Stimulated activated CD4-positive, alpha-beta T cell treated with anti-CD3 and anti-CD28 coated beads, Interleukin-15, amount 100 ng/mL, for 48 hours (primary cell): ENCODE data around the gene MDM1.
A peak's percentile ranks its signal among the peaks of the same experiment; 100 is the strongest.

Source experiments
- DNase-seq, 2 donors: peaks; one replicate each; pipeline ENCODE4 v3.0.0-alpha.2; 2020; ENCODE audit warnings: low read depth in 2 of 2

Gene MDM1

DNA sequence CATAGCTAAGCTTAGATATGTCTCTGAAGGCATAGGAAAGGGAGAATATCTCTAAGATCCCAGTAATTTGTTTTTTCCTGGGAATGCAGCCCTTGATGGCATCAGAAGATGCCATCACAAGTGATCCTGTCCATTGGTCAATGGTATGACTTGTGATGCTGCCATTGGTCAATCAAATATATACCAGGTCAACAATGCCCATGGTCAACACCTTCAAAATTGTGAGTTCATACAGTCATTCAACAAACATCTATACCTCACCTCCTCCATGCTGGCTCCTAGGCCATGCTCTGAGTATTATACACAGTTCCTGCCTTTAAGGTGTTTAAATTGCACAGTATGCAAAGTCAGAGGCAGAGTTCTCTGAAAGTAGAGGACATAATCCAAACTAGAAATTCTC lies 59.4 kb downstream of the MDM1 start:
- DNase-seq: no peak

DNA sequence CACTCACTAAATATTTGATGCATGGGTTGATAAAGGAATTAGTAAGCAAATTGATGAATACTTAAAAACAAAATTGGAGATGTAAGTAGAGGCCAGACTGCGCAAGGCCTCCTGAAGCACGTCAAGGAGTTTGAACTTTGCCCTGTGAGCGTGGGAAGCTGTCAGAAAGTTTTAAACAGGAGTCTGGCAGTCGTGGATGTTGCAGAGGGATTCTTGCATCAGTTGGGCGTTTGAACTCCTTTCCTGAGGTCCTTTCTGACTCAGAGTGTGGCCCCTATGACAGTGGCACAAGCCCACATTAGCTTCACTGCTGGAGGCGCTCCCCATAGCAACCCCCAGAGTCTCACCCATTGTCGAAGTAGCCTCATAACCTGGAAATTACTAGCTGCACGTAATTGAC lies 60.8 kb downstream of the MDM1 start:
- no peak for DNase-seq

DNA sequence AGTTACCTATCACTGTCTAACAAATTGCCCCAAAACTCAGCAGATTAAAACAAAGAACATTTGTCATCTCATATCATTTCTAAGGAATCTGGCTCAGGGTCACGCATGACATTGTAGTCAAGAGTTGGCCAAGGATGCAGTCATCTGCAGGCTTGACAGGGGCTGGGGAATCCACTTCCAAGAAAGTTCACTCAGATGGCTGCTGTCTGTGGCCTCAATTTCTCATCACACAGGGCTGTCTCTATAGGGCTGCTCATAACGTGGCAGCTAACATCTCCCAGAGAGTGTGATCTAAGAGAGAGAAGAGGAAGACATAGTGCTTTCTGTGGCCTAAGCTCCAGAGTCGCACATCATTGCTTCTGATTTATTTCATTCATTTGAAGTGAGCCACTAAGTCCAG lies 61.8 kb downstream of the MDM1 start:
- DNase-seq: no peak

DNA sequence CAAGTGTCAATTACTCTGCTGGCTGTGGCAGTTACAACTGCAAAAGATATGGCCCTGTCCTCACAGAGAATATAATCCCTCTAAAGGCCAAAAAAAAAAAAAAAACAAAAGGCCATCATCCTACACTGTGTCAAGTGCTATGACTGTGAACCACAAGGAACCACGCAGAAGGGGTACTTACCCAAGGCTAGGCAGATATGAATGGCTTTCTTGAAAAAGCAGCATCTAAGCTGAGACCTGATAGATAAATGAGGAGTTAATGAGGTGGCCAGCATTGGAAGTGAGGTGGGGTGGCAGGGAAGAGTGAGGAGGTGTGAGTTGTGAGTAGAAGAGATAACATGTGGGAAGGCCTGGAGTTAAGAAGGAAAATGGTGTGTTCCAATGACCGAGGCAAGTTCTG lies 62.4 kb downstream of the MDM1 start:
- no peak for DNase-seq

DNA sequence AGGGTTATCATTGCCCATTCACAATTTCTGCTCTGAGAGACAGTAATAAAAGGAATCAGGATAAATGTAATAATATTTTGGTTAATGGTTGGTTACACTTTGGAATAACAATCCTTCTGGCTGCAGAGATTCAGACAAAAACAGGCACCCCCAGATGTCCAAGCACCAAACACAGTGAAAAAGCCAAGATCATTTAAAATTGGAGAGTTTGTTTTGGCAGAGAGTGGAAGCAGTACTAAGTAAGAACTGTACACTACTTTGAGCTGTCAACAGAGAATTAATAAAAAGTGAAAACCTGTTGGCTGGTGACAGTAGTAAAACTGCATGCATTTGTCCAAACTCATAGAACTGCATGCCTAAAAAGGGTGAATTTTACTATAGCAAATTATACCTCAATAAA lies 63.2 kb downstream of the MDM1 start:
- no peak for DNase-seq

DNA sequence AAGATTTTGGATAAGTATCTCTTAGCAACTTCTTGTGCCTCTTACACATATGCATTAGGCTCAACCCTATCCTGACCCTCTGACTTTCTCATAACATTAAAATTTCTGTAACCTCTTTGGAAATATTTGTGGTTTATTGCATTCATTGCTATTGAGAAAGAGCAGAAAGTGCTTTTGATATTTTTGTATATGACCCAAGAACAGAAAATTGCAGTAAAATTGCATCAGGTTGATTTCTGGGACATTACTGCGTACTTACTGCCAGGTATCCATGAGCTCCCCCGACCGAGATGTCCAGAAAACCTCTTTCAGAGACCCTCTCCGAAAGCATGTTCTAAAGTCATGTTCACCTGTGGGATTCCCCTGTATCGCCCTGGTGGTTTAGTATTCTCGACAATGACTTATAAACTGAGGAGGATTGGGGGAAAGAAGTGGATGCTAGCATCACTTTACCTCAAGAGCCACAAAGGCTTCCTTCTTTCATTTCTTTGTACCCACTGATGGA lies 64.2 kb downstream of the MDM1 start:
- no peak for DNase-seq

DNA sequence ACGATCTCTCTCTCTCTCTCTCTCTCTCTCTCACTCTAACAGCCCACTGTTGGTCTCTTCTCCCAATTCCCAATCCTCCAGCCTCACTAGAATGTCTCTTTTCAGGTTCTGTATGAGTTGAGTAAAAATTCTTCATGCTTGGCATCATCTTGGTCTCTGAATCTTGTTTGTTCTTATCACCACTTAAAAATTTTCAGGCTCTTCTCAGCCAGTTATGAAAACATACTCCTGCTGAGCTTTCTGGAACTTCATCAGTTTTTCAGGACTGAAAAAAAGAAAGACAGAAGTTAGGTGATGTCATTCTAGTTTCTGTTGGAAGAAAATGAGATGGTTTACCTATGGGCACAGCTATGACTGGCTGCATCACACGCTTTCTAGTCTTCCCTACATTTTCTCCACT lies 67.3 kb downstream of the MDM1 start:
- no peak for DNase-seq

DNA sequence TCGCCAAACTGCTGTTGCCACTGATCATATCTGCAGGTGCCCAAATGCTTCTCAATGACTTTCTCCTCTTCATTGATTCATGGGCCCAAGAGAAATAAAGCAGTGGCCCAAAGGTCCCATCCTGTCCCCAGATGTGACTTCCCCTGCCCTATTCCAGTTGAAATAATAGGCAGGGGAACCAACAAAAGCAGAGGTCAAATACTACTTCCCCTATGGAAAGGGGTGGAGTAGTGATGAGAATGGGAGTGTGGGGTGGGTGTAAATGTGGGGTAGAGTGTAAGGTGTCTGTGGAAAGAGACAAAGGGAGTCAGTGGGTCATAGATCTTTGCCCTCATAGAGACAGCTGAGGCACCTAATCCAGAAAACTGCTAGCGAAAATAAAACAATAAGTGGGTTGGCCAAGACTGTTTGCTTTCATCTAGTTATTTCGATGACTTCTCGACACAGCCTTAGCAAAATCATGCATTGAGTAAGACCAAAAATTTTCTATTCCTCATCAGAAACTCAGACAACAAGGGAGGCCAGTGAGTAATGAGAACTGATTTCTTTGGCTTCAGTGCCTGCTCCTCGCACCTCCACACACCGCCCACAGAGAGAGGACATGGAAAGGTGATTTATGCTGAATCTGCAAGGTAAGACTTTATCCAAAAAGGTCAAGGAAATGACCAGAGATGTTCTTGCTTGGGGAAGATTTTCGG lies 67.9 kb downstream of the MDM1 start:
- no peak for DNase-seq

DNA sequence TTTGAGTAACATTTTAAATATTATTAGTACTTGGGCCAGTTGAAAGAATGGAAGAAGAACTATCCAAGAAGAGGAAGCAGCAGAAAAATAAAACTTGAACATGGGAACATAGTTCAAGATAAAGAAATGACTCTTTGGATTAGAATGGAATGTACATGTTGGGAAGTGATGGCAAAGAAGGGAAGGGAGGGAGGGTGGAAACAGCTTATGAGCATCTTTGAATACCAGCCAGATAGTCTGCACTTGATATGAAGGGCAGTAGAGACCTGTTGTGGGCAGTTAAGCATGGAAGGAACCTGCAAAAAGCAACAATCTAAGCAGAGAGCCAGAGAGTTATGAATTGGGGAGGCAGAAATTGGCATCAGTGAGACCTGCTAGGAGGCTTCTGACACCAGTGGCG lies 68.8 kb downstream of the MDM1 start:
- DNase-seq: no peak

DNA sequence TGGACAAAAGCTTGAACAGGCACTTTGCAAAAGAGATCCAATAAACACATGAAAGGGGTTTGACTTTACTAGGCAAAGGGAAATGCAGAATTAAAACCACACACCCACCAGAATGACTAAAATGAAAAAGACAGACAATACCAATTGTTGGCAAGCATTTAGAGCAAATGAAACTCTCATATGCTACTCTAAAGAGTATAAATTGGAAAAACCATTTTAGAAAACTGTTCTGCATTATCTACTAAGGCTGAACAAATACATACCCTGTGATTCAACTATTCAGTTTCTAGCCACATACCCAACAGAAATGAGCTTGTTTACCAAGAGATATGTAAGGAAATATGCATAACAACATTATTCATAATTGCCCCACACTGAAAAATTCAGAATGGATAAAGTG lies 70.3 kb downstream of the MDM1 start:
- no peak for DNase-seq

DNA sequence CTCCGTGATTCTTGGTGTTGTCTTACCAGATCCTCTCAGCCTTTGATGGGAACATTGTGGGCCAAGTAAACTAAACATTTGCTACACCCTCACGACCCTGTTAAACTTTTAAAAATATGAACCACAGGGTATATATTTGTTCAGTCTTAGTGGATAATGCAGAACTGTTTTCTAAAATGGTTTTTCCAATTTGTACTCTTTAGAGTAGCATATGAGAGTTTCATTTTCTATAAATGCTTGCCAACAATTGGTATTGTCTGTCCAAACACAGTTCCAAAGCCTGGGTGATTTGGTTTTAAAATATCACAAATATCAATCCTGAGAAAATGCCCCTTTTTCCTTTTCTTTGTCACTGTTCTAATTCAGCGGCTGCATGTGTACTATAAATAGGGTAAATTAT lies 72.0 kb downstream of the MDM1 start:
- no peak for DNase-seq

DNA sequence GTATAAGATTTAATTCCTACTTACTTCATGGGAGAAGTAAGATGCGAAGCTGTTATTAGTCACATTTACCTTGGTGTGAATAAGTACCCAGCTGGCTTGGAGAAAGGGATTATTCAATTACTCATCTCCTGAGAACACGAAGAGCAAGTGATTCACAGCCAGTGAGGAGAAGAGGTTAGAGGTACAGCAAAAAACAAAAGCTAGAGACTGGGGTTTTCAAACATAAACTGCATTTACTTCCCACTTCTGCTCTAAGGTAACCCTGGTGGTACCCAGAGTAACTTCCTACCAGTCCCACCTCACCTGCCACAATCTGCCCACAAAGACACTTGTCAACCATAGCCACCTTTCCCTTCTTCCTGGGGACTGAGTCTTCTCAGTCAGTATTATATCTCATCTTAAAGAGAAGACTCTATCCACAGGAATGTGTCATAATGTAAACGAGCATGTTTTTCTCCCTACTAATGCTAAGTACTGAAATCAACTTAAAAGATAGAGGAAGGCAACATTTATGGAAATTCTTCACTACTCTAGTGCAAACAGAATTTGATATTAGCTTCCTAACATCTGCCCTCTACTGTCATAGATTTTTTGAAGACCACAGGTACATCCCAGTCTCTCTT lies 72.7 kb downstream of the MDM1 start:
- peak in 1 of 2 donors; percentile 23 for DNase-seq

DNA sequence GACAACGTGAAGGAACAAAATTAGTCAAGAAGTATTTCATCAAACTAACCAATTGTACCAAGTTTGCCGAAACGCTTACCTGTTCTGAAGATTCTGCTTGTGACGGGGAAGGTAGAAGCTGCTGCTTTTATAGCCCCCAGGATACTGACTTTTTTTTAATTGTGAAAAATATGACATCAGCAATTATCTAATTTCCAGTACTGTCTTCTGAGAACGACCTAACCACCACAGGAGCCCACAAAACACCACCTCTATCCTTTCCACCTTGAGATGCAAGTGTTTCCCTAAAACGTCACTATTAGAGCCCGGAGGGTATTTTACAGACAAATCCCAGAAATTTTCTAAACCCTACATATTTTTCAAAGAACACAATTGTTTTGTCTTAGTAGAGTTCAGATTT lies 78.7 kb downstream of the MDM1 start, which contains the start of gene IL22:
Gene IL22 (minus strand): TSS at position 101 of the 400 bp plus-strand sequence. CDS start 156 bp downstream, outside the sequence.
- no peak for DNase-seq

DNA sequence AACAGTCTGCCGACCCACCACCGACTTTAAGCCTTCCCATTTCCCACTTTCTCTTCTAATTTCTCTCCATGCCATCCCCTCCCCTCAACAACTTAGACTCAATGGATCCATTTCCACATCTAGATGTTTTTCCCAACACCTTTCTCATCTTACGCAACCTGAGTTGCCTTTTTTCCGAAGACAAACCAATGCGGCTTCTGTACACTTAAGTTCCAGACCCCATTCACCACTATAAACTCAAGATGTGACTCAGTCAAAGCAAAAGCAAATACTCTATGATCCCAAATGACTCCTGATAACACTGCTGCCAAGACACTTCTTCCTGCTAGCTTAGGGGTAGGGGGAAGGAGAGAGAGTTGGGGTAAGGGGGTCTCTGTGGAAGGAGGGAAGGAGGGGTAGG lies 80.1 kb downstream of the MDM1 start:
- no peak for DNase-seq

DNA sequence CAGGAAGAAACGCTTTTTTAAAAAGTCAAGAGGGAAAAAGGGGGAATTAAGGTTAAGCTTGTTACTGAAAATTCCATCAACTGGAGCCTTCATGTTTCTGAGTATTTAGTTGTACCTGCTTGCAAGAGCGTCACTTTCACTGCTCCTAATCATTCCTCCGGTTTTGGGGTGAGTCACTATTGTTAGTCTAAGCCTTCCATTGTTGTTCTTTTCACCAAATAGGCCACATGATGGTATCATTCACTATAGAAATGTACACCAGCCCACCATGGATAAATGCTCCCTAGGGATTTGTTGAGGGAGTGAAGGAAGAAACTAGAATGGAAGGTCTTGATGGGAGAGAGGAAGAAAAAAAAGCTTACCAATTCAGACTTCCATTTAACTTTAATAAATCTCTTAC lies 81.7 kb downstream of the MDM1 start:
- DNase-seq: no peak

DNA sequence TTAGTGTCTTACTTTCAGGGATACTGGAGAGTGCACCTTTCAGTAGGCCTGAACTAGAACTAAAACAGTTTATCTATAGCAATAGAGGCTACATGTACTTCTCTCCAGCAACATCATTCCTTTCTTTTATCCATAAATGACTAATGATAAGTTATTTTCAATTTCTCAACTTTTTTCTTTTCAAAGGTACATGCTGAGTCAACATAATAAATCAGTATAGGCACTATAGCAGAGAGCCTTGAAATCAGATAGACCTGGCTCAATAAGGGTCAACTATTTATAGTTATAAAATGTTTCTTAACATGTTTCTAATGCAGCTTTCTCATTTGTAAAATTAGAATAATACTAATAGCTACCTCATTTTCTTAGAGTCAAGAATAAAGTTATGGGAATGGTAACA lies 84.4 kb downstream of the MDM1 start:
- no peak for DNase-seq

DNA sequence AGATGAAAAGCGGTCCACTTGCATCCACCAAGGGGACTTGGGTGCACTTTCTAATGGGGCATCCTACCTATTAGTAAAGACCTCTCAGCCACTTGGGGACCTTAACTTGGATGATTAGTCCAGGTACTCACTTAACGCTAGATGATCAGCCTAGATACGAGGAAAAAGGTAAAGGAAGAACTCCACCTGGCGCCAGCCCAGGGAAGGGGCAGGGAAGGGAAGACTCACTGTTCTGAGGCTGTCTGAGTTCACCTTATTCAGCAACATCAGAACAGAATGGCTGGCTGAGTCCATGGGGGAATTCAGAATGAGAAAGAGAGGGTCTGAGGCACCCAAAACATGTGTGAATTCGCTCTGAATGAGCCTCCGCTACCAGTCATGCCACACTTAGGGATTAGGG lies 85.8 kb downstream of the MDM1 start:
- DNase-seq: no peak

DNA sequence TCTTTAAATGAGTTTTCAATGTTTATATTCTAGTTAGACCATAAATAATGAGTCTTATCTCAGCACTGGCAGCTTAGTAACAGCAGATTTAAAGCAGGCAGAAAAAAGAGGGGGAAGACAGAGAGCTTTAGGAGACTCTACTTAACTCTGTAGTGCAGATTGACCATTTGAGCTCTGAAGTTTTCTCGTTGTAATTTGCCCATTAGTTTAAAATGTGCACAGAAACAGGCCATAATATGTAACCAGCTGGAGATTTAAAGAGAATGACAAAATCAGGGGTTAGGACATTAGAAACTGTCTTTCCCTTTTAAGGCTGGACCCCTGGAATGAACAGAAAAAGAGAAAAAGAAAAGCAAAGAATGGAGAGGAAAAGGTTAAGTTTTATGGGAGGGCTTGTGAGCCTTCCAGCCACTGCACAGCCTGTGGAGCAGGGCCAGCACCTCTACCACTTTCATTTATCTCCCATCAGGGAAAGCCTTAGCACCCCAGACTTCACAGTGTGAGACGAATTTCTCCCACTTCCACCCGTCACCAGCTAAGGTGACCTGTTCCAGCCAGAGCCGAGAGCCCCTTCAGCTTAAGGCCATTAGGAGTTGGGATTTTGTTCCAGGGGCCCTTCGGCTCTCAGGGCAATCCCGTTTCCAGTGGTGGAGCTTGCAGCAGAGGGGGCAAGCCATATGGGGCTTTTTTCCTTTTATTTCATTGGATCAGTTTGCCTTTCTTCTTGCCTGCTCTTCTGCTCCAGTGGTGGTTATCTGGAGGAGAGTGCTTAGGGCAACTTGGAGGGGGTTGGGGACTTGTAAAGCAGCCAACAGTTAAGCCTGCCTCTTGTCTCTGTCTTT lies 86.8 kb downstream of the MDM1 start:
- DNase-seq: no peak
